B cell (primary cell): Measurements from ENCODE around the gene SPECC1L.
"Not testable (repeated sequence)": the region's sequence is repeated elsewhere in the genome, so short reads cannot be mapped to it uniquely, and the experiment has no call there.

ENCODE experiments used
- CTCF ChIP-seq: fragments of 200-600 bp; IDR thresholded peaks from one replicate; pipeline ENCODE4 v1.8.0; 2022; ENCODE audit warnings: antibody characterized with exemption, mild to moderate bottlenecking
- EZH2 ChIP-seq: IDR thresholded peaks from 2 replicates; pipeline ENCODE4 v1.6.1; 2012; ENCODE audit warnings: borderline replicate concordance, low read depth, mild to moderate bottlenecking, moderate library complexity, low read length; ENCODE audit not compliant: insufficient read depth, poor library complexity, severe bottlenecking

- not testable (repeated sequence) for TF ChIP-seq EZH2, CTCF
These were observed 7.2 kb upstream of the SPECC1L start for GRCh38 chr22:24263479-24263878.
